GM23338 (cell line): ENCODE data around the gene EPHA6. TPM values are rescaled to one million over a fixed set of nuclear protein-coding genes. Genes with fewer than 3 reads are reported as not detected.

ENCODE experiments used
- ATAC-seq: fragments of 200-7000 bp; cut with Tn5 transposase; 3 replicates; pipeline ENCODE4 v1.9.1; 2020
- DNase-seq: peaks from one replicate; pipeline ENCODE4 v3.0.0-alpha.2; 2015; ENCODE audit warnings: low spot score
- H2AFZ ChIP-seq: fragments of 200-600 bp; sonication (generic); 2 replicates; pipeline ENCODE4 v1.8.0; 2016; ENCODE audit warnings: antibody characterized with exemption, mild to moderate bottlenecking, moderate library complexity
- H3F3A ChIP-seq: fragments of 200-600 bp; sonication (generic); replicated peaks from 2 replicates; pipeline ENCODE4 v1.8.0; 2017; ENCODE audit warnings: antibody characterized with exemption, mixed run types, low read depth
- H3K27ac ChIP-seq: fragments of 200-600 bp; sonication (generic); 2 replicates; pipeline ENCODE4 v1.6.1; 2016; ENCODE audit warnings: low read depth
- H3K27me3 ChIP-seq: fragments of 200-600 bp; sonication (generic); 2 replicates; pipeline ENCODE4 v1.8.0; 2016; ENCODE audit warnings: mild to moderate bottlenecking, mixed run types, moderate library complexity; ENCODE audit not compliant: insufficient read depth
- H3K36me3 ChIP-seq: fragments of 200-600 bp; sonication (generic); 2 replicates; pipeline ENCODE4 v1.8.0; 2016; ENCODE audit warnings: mild to moderate bottlenecking; ENCODE audit not compliant: insufficient read depth
- H3K4me1 ChIP-seq: fragments of 200-600 bp; sonication (generic); 2 replicates; pipeline ENCODE4 v1.8.0; 2016; ENCODE audit warnings: mild to moderate bottlenecking, moderate library complexity; ENCODE audit not compliant: insufficient read depth
- H3K4me2 ChIP-seq: fragments of 200-600 bp; sonication (generic); 2 replicates; pipeline ENCODE4 v1.7.1; 2017; ENCODE audit warnings: mixed run types
- H3K4me3 ChIP-seq: fragments of 200-600 bp; sonication (generic); 2 replicates; pipeline ENCODE4 v1.6.1; 2016; ENCODE audit warnings: mixed run types
- H3K79me2 ChIP-seq: fragments of 200-600 bp; sonication (generic); replicated peaks from 2 replicates; pipeline ENCODE4 v1.8.0; 2017; ENCODE audit warnings: mild to moderate bottlenecking; ENCODE audit not compliant: insufficient read depth
- H3K9me2 ChIP-seq: fragments of 200-600 bp; sonication (generic); 2 replicates; pipeline ENCODE4 v1.8.0; 2017; ENCODE audit not compliant: insufficient read depth
- H4K20me1 ChIP-seq: fragments of 200-600 bp; sonication (generic); replicated peaks from 2 replicates; pipeline ENCODE4 v1.8.0; 2017; ENCODE audit warnings: mild to moderate bottlenecking; ENCODE audit not compliant: insufficient read depth
- H3K27ac Mint-ChIP-seq: 2 replicates; pipeline ENCODE4 v1.8.0; 2020; ENCODE audit warnings: inconsistent platforms, mild to moderate bottlenecking, moderate library complexity, mixed read lengths
- H3K27me3 Mint-ChIP-seq: 3 replicates; pipeline ENCODE4 v1.8.0; 2022; ENCODE audit warnings: low read depth, mild to moderate bottlenecking, moderate library complexity, mixed read lengths, inconsistent platforms; ENCODE audit not compliant: insufficient read depth, poor library complexity
- H3K36me3 Mint-ChIP-seq: 3 replicates; pipeline ENCODE4 v1.8.0; 2021; ENCODE audit warnings: low read depth, mild to moderate bottlenecking, inconsistent platforms, moderate library complexity, mixed read lengths
- H3K4me1 Mint-ChIP-seq: 3 replicates; pipeline ENCODE4 v1.8.0; 2020; ENCODE audit warnings: mild to moderate bottlenecking, inconsistent platforms, mixed read lengths
- H3K4me3 Mint-ChIP-seq: 3 replicates; pipeline ENCODE4 v1.8.0; 2021; ENCODE audit warnings: moderate library complexity, mild to moderate bottlenecking, inconsistent platforms, mixed read lengths
- H3K9me3 Mint-ChIP-seq: 3 replicates; pipeline ENCODE4 v1.8.0; 2020; ENCODE audit warnings: moderate library complexity, mild to moderate bottlenecking, inconsistent platforms, mixed read lengths
- CREB1 ChIP-seq: fragments of 250-450 bp; sonication (Bioruptor Pico); IDR thresholded peaks from 2 replicates; pipeline ENCODE4 v1.5.0; 2020; ENCODE audit warnings: low read depth, mild to moderate bottlenecking, moderate library complexity
- CTCF ChIP-seq, 2 experiments: fragments of 200-600 bp in 1 of 2; sonication (generic) in 1 of 2; conservative IDR thresholded peaks; 2 replicates each; pipeline versions ENCODE4 v1.5.1 to v1.6.1; 2016 to 2017; ENCODE audit warnings: antibody characterized with exemption in 2 of 2, low read depth in 2 of 2, mild to moderate bottlenecking in 2 of 2, moderate library complexity in 1 of 2
- EZH2 ChIP-seq: fragments of 200-600 bp; sonication (generic); IDR thresholded peaks from one replicate; pipeline ENCODE4 v1.8.0; 2017; ENCODE audit warnings: antibody characterized with exemption, mild to moderate bottlenecking, low read depth; ENCODE audit not compliant: unreplicated experiment
- EZH2phosphoT487 ChIP-seq: fragments of 200-600 bp; sonication (generic); IDR thresholded peaks from one replicate; pipeline ENCODE4 v1.8.1; 2018; ENCODE audit warnings: antibody characterized with exemption; ENCODE audit not compliant: unreplicated experiment
- JUNB ChIP-seq: IDR thresholded peaks from one replicate; pipeline ENCODE4 v1.6.1; 2016; ENCODE audit warnings: antibody characterized with exemption; ENCODE audit not compliant: unreplicated experiment
- NANOG ChIP-seq: IDR thresholded peaks from 2 replicates; pipeline ENCODE4 v1.6.1; 2016; ENCODE audit warnings: antibody characterized with exemption, borderline replicate concordance
- POLR2AphosphoS5 ChIP-seq: IDR thresholded peaks from 2 replicates; pipeline ENCODE4 v1.6.1; 2016; ENCODE audit warnings: antibody characterized with exemption, low read depth
- STAT1 ChIP-seq: IDR thresholded peaks from one replicate; pipeline ENCODE4 v1.6.1; 2016; ENCODE audit warnings: antibody characterized with exemption; ENCODE audit not compliant: unreplicated experiment
- ZNF114 ChIP-seq: fragments of 250-450 bp; sonication (Bioruptor Pico); IDR thresholded peaks from 2 replicates; pipeline ENCODE4 v1.5.0; 2020; ENCODE audit warnings: mild to moderate bottlenecking, moderate library complexity
- ZNF331 ChIP-seq: fragments of 250-450 bp; sonication (Bioruptor Pico); IDR thresholded peaks from 2 replicates; pipeline ENCODE4 v1.5.0; 2020; ENCODE audit warnings: low read depth, mild to moderate bottlenecking, moderate library complexity
- polyA plus RNA-seq: library from polyadenylated mRNA; unstranded; fragments of >200 nt; fragmentation: Nextera tagmentation; extraction: Ambion mirVana; gene quantifications from 2 replicates; pipeline ENCODE4 v1.2.1, GENCODE V29; 2016
- total RNA-seq: library from RNA; depleted of rRNA; stranded (reverse); fragments of >200 nt; shearing (Covaris generic); gene quantifications from 2 replicates; pipeline ENCODE4 v1.2.3, GENCODE V29; 2014
- TF ChIP-seq, protein P1 (sequence below): fragments of 250-450 bp; sonication (Bioruptor Pico); IDR thresholded peaks from 2 replicates; pipeline ENCODE4 v1.5.0; 2020; ENCODE audit warnings: mild to moderate bottlenecking, moderate library complexity
- TF ChIP-seq, protein P2 (sequence below): IDR thresholded peaks from 2 replicates; pipeline ENCODE4 v1.6.1; 2016; ENCODE audit warnings: antibody characterized with exemption
- TF ChIP-seq, protein P3 (sequence below): IDR thresholded peaks from one replicate; pipeline ENCODE4 v1.6.1; 2018; ENCODE audit warnings: antibody characterized with exemption; ENCODE audit not compliant: unreplicated experiment

The EPHA6 gene
- total and polyA plus RNA-seq, 2 experiments from 2014 or later: 0.37 to 2.6 TPM

DNA sequence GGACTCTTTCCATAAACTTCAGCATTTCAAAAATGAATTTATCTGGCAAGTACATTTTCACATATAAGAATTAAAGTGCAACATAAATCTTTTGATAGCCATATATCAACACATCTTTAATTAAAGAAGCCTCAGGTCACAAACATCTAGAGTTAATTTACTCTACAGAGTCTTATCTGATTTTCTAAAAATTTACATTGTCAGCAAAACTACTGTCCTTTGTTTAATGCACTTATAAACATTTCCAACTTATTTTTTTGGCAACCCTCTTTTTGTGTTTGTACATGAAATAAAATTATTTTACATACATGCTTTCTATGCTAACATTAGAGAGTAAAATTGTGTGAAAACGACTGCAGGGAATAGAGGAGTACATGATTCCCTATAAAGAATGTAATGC is 533.4 kb downstream of the EPHA6 start:
- no peak overlapping the region for H3K4me2 ChIP-seq
- H3F3A ChIP-seq: no peaks in the 10 kb centered on the region
- no peaks in the 10 kb centered on the region for H3K4me1 ChIP-seq
- H3K36me3 ChIP-seq: no peaks in the 10 kb centered on the region
- Mint-ChIP-seq H3K4me3 (no peak overlapping the region), H3K27ac (no peak overlapping the region), H3K27me3 (peaks cover 4% of the 10 kb centered on the region), H3K36me3 (no peaks in the 10 kb centered on the region), H3K4me1 (no peaks in the 10 kb centered on the region), H3K9me3 (no peaks in the 10 kb centered on the region)
- DNase-seq (no peak), ATAC-seq (no peak)
- peaks cover 4% of the 10 kb centered on the region for H3K9me2 ChIP-seq
- no peak overlapping the region for H3K27ac ChIP-seq
- no peaks in the 10 kb centered on the region for H3K27me3 ChIP-seq
- TF ChIP-seq, protein P1, sequence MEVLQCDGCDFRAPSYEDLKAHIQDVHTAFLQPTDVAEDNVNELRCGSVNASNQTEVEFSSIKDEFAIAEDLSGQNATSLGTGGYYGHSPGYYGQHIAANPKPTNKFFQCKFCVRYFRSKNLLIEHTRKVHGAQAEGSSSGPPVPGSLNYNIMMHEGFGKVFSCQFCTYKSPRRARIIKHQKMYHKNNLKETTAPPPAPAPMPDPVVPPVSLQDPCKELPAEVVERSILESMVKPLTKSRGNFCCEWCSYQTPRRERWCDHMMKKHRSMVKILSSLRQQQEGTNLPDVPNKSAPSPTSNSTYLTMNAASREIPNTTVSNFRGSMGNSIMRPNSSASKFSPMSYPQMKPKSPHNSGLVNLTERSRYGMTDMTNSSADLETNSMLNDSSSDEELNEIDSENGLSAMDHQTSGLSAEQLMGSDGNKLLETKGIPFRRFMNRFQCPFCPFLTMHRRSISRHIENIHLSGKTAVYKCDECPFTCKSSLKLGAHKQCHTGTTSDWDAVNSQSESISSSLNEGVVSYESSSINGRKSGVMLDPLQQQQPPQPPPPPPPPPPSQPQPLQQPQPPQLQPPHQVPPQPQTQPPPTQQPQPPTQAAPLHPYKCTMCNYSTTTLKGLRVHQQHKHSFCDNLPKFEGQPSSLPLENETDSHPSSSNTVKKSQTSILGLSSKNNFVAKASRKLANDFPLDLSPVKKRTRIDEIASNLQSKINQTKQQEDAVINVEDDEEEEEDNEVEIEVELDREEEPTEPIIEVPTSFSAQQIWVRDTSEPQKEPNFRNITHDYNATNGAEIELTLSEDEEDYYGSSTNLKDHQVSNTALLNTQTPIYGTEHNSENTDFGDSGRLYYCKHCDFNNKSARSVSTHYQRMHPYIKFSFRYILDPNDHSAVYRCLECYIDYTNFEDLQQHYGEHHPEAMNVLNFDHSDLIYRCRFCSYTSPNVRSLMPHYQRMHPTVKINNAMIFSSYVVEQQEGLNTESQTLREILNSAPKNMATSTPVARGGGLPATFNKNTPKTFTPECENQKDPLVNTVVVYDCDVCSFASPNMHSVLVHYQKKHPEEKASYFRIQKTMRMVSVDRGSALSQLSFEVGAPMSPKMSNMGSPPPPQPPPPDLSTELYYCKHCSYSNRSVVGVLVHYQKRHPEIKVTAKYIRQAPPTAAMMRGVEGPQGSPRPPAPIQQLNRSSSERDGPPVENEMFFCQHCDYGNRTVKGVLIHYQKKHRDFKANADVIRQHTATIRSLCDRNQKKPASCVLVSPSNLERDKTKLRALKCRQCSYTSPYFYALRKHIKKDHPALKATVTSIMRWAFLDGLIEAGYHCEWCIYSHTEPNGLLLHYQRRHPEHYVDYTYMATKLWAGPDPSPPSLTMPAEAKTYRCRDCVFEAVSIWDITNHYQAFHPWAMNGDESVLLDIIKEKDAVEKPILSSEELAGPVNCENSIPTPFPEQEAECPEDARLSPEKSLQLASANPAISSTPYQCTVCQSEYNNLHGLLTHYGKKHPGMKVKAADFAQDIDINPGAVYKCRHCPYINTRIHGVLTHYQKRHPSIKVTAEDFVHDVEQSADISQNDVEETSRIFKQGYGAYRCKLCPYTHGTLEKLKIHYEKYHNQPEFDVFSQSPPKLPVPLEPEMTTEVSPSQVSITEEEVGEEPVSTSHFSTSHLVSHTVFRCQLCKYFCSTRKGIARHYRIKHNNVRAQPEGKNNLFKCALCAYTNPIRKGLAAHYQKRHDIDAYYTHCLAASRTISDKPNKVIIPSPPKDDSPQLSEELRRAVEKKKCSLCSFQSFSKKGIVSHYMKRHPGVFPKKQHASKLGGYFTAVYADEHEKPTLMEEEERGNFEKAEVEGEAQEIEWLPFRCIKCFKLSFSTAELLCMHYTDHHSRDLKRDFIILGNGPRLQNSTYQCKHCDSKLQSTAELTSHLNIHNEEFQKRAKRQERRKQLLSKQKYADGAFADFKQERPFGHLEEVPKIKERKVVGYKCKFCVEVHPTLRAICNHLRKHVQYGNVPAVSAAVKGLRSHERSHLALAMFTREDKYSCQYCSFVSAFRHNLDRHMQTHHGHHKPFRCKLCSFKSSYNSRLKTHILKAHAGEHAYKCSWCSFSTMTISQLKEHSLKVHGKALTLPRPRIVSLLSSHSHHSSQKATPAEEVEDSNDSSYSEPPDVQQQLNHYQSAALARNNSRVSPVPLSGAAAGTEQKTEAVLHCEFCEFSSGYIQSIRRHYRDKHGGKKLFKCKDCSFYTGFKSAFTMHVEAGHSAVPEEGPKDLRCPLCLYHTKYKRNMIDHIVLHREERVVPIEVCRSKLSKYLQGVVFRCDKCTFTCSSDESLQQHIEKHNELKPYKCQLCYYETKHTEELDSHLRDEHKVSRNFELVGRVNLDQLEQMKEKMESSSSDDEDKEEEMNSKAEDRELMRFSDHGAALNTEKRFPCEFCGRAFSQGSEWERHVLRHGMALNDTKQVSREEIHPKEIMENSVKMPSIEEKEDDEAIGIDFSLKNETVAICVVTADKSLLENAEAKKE (CRISPR knock-in tag): no peak
- TF ChIP-seq CTCF (conservative IDR thresholded peaks at IDR 0.05; ENCODE audit: low read depth in 2 of 2) (no peak), EZH2phosphoT487 (no peak), CREB1 (CRISPR knock-in tag) (no peak), EZH2 (no peak), NANOG (no peak), STAT1 (no peak), ZNF114 (no peak), JUNB (no peak), POLR2AphosphoS5 (no peak), ZNF331 (CRISPR knock-in tag) (no peak)
- TF ChIP-seq, protein P2, sequence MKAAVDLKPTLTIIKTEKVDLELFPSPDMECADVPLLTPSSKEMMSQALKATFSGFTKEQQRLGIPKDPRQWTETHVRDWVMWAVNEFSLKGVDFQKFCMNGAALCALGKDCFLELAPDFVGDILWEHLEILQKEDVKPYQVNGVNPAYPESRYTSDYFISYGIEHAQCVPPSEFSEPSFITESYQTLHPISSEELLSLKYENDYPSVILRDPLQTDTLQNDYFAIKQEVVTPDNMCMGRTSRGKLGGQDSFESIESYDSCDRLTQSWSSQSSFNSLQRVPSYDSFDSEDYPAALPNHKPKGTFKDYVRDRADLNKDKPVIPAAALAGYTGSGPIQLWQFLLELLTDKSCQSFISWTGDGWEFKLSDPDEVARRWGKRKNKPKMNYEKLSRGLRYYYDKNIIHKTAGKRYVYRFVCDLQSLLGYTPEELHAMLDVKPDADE: no peak
- TF ChIP-seq, protein P3, sequence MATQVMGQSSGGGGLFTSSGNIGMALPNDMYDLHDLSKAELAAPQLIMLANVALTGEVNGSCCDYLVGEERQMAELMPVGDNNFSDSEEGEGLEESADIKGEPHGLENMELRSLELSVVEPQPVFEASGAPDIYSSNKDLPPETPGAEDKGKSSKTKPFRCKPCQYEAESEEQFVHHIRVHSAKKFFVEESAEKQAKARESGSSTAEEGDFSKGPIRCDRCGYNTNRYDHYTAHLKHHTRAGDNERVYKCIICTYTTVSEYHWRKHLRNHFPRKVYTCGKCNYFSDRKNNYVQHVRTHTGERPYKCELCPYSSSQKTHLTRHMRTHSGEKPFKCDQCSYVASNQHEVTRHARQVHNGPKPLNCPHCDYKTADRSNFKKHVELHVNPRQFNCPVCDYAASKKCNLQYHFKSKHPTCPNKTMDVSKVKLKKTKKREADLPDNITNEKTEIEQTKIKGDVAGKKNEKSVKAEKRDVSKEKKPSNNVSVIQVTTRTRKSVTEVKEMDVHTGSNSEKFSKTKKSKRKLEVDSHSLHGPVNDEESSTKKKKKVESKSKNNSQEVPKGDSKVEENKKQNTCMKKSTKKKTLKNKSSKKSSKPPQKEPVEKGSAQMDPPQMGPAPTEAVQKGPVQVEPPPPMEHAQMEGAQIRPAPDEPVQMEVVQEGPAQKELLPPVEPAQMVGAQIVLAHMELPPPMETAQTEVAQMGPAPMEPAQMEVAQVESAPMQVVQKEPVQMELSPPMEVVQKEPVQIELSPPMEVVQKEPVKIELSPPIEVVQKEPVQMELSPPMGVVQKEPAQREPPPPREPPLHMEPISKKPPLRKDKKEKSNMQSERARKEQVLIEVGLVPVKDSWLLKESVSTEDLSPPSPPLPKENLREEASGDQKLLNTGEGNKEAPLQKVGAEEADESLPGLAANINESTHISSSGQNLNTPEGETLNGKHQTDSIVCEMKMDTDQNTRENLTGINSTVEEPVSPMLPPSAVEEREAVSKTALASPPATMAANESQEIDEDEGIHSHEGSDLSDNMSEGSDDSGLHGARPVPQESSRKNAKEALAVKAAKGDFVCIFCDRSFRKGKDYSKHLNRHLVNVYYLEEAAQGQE: no peak
- no peak overlapping the region for H2AFZ ChIP-seq
- H4K20me1 ChIP-seq: no peaks in the 10 kb centered on the region
- no peaks in the 10 kb centered on the region for H3K79me2 ChIP-seq
- H3K4me3 ChIP-seq: no peak overlapping the region
